ENCODE measurements around the gene PLEKHM3.
"Not testable (repeated sequence)": the region's sequence is repeated elsewhere in the genome, so short reads cannot be mapped to it uniquely, and the experiment has no call there.

The PLEKHM3 gene

GRCh38 chr2:207815254-207815653 is 210.1 kb downstream of the PLEKHM3 start:
- DNase-seq (ENCODE audit: low read depth, low spot score), result no peak
- H3K9ac ChIP-seq (ENCODE audit: insufficient read length, low read depth), result no peak overlapping the region
- H3K9me3 ChIP-seq (ENCODE audit: insufficient read depth, low read length), result no peaks in the 10 kb centered on the region
- peaks cover 6% of the 10 kb centered on the region for H3K4me1 ChIP-seq (ENCODE audit: insufficient read depth, insufficient read length)
- no peaks in the 10 kb centered on the region for H3K27me3 ChIP-seq (ENCODE audit: insufficient read depth, insufficient read length)
- H3K36me3 ChIP-seq (ENCODE audit: insufficient read depth, insufficient read length, low read length), result no peaks in the 10 kb centered on the region
- no peak overlapping the region for H3K4me3 ChIP-seq (ENCODE audit: insufficient read length, low read depth)
- TF ChIP-seq ZNF274 (IDR thresholded peaks at IDR 0.05; ENCODE audit: low read depth, low read length) (no peak), SUZ12 (IDR thresholded peaks at IDR 0.05; ENCODE audit: extremely low read depth, insufficient read depth, insufficient read length) (no peak), YY1 (IDR thresholded peaks at IDR 0.05; ENCODE audit: insufficient read depth, insufficient read length) (no peak)

GRCh38 chr2:207813942-207814341 is 211.4 kb downstream of the PLEKHM3 start:
- H3K27me3 ChIP-seq (ENCODE audit: insufficient read depth, insufficient read length), result no peaks in the 10 kb centered on the region
- H3K9me3 ChIP-seq (ENCODE audit: insufficient read depth, low read length), result no peaks in the 10 kb centered on the region
- no peaks in the 10 kb centered on the region for H3K36me3 ChIP-seq (ENCODE audit: insufficient read depth, insufficient read length, low read length)
- H3K9ac ChIP-seq (ENCODE audit: insufficient read length, low read depth), result peak overlapping the region; percentile 43
- TF ChIP-seq YY1 (IDR thresholded peaks at IDR 0.05; ENCODE audit: insufficient read depth, insufficient read length) (no peak), ZNF274 (IDR thresholded peaks at IDR 0.05; ENCODE audit: low read depth, low read length) (no peak), SUZ12 (IDR thresholded peaks at IDR 0.05; ENCODE audit: extremely low read depth, insufficient read depth, insufficient read length) (no peak)
- no peak overlapping the region for H3K4me3 ChIP-seq (ENCODE audit: insufficient read length, low read depth)
- peaks cover 8% of the 10 kb centered on the region for H3K4me1 ChIP-seq (ENCODE audit: insufficient read depth, insufficient read length)
- no peak for DNase-seq (ENCODE audit: low read depth, low spot score)

- peak overlapping the region; percentile 43 for H3K9ac ChIP-seq (ENCODE audit: insufficient read length, low read depth)
- H3K4me1 ChIP-seq (ENCODE audit: insufficient read depth, insufficient read length), result peaks cover 8% of the 10 kb centered on the region
- no peaks in the 10 kb centered on the region for H3K36me3 ChIP-seq (ENCODE audit: insufficient read depth, insufficient read length, low read length)
- no peaks in the 10 kb centered on the region for H3K27me3 ChIP-seq (ENCODE audit: insufficient read depth, insufficient read length)
- TF ChIP-seq ZNF274 (IDR thresholded peaks at IDR 0.05; ENCODE audit: low read depth, low read length) (no peak), YY1 (IDR thresholded peaks at IDR 0.05; ENCODE audit: insufficient read depth, insufficient read length) (no peak), SUZ12 (IDR thresholded peaks at IDR 0.05; ENCODE audit: extremely low read depth, insufficient read depth, insufficient read length) (no peak)
- DNase-seq (ENCODE audit: low read depth, low spot score), result no peak
- H3K4me3 ChIP-seq (ENCODE audit: insufficient read length, low read depth), result no peak overlapping the region
- no peaks in the 10 kb centered on the region for H3K9me3 ChIP-seq (ENCODE audit: insufficient read depth, low read length)
Measured at GRCh38 chr2:207813221-207813916, 212.0 kb downstream of the PLEKHM3 start.

GRCh38 chr2:207812726-207813080 is 212.6 kb downstream of the PLEKHM3 start:
- H3K9me3 ChIP-seq (ENCODE audit: insufficient read depth, low read length), result no peaks in the 10 kb centered on the region
- TF ChIP-seq YY1 (IDR thresholded peaks at IDR 0.05; ENCODE audit: insufficient read depth, insufficient read length) (no peak), SUZ12 (IDR thresholded peaks at IDR 0.05; ENCODE audit: extremely low read depth, insufficient read depth, insufficient read length) (no peak)
- H3K9ac ChIP-seq (ENCODE audit: insufficient read length, low read depth), result peak overlapping the region; percentile 9
- H3K4me3 ChIP-seq (ENCODE audit: insufficient read length, low read depth), result no peak overlapping the region
- peaks cover 8% of the 10 kb centered on the region for H3K4me1 ChIP-seq (ENCODE audit: insufficient read depth, insufficient read length)
- H3K36me3 ChIP-seq (ENCODE audit: insufficient read depth, insufficient read length, low read length), result no peaks in the 10 kb centered on the region
- DNase-seq (ENCODE audit: low read depth, low spot score), result no peak
- no peaks in the 10 kb centered on the region for H3K27me3 ChIP-seq (ENCODE audit: insufficient read depth, insufficient read length)

- H3K4me1 ChIP-seq (ENCODE audit: insufficient read depth, insufficient read length), result peaks cover 8% of the 10 kb centered on the region
- DNase-seq (ENCODE audit: low read depth, low spot score), result no peak
- no peak overlapping the region for H3K9ac ChIP-seq (ENCODE audit: insufficient read length, low read depth)
- no peak for TF ChIP-seq SUZ12 (IDR thresholded peaks at IDR 0.05; ENCODE audit: extremely low read depth, insufficient read depth, insufficient read length)
- no peak for TF ChIP-seq ZNF274 (IDR thresholded peaks at IDR 0.05; ENCODE audit: low read depth, low read length)
- no peak for TF ChIP-seq YY1 (IDR thresholded peaks at IDR 0.05; ENCODE audit: insufficient read depth, insufficient read length)
- H3K9me3 ChIP-seq (ENCODE audit: insufficient read depth, low read length), result no peaks in the 10 kb centered on the region
- no peaks in the 10 kb centered on the region for H3K27me3 ChIP-seq (ENCODE audit: insufficient read depth, insufficient read length)
- no peaks in the 10 kb centered on the region for H3K36me3 ChIP-seq (ENCODE audit: insufficient read depth, insufficient read length, low read length)
- H3K4me3 ChIP-seq (ENCODE audit: insufficient read length, low read depth), result no peak overlapping the region
Measured at GRCh38 chr2:207812058-207812725, 213.1 kb downstream of the PLEKHM3 start.

- H3K36me3 ChIP-seq (ENCODE audit: insufficient read depth, insufficient read length, low read length); H3K4me1 ChIP-seq (ENCODE audit: insufficient read depth, insufficient read length); H3K9ac ChIP-seq (ENCODE audit: insufficient read length, low read depth); H3K4me3 ChIP-seq (ENCODE audit: insufficient read length, low read depth); H3K9me3 ChIP-seq (ENCODE audit: insufficient read depth, low read length); H3K27me3 ChIP-seq (ENCODE audit: insufficient read depth, insufficient read length); DNase-seq (ENCODE audit: low read depth, low spot score): not testable (repeated sequence)
Measured at GRCh38 chr2:207811658-207812057, 213.7 kb downstream of the PLEKHM3 start.

- Histone ChIP-seq H3K36me3 (ENCODE audit: insufficient read depth, insufficient read length, low read length) (no peaks in the 10 kb centered on the region), H3K27me3 (ENCODE audit: insufficient read depth, insufficient read length) (no peaks in the 10 kb centered on the region), H3K9me3 (ENCODE audit: insufficient read depth, low read length) (no peaks in the 10 kb centered on the region), H3K4me3 (ENCODE audit: insufficient read length, low read depth) (no peak overlapping the region), H3K4me1 (ENCODE audit: insufficient read depth, insufficient read length) (peaks cover 8% of the 10 kb centered on the region), H3K9ac (ENCODE audit: insufficient read length, low read depth) (no peak overlapping the region)
- DNase-seq (ENCODE audit: low read depth, low spot score), result no peak
- TF ChIP-seq SUZ12 (IDR thresholded peaks at IDR 0.05; ENCODE audit: extremely low read depth, insufficient read depth, insufficient read length), result no peak
- no peak for TF ChIP-seq ZNF274 (IDR thresholded peaks at IDR 0.05; ENCODE audit: low read depth, low read length)
- no peak for TF ChIP-seq YY1 (IDR thresholded peaks at IDR 0.05; ENCODE audit: insufficient read depth, insufficient read length)
Measured at GRCh38 chr2:207810200-207810788, 215.0 kb downstream of the PLEKHM3 start.
